AG04450 (cell line): Measurements from ENCODE around the gene INHBA. TPM values are rescaled to one million over a fixed set of nuclear protein-coding genes. Genes with fewer than 3 reads are reported as not detected.

Experiments used
- CTCF ChIA-PET: fragments of 300-600, 350-600 bp; formaldehyde crosslinking; extraction: SDS; loops from one replicate; lab custom pipeline; 2022; ENCODE audit warnings: antibody characterized with exemption, inconsistent platforms; lab: Charles Lee
- POLR2A ChIA-PET: fragments of 350-600 bp; formaldehyde crosslinking; extraction: SDS; loops from one replicate; lab custom pipeline; 2021; ENCODE audit warnings: antibody characterized with exemption, inconsistent platforms; lab: Yijun Ruan, JAX
- DNase-seq: peaks from one replicate; pipeline ENCODE4 v3.0.0-alpha.2; 2011; ENCODE audit warnings: low read depth, low spot score
- H3K27ac ChIP-seq: one replicate; pipeline ENCODE4 v1.5.1; 2012; ENCODE audit warnings: low read depth, low read length, control low read depth
- H3K27me3 ChIP-seq: one replicate; pipeline ENCODE4 v1.6.0; 2012; ENCODE audit warnings: low read length; ENCODE audit not compliant: control insufficient read depth, insufficient read depth
- H3K4me3 ChIP-seq: 2 replicates; pipeline ENCODE4 v1.5.1; 2011; ENCODE audit warnings: mild to moderate bottlenecking, low read depth, low read length, control low read depth
- H3K9me3 ChIP-seq: 2 replicates; pipeline ENCODE4 v1.5.1; 2012; ENCODE audit warnings: low read length; ENCODE audit not compliant: control insufficient read depth, insufficient read depth
- polyA plus RNA-seq: library from polyadenylated mRNA; depleted of rRNA; stranded (reverse); fragments of >200 nt; gene quantifications from 2 replicates; pipeline ENCODE4 v1.2.3, GENCODE V29; 2011
- TF ChIP-seq, protein P1 (sequence below): IDR thresholded peaks from 2 replicates; pipeline ENCODE4 v1.5.1; 2011; ENCODE audit warnings: low read depth, low read length, control low read depth, inconsistent platforms

Gene INHBA
- polyA plus RNA-seq, 1 experiment: 28.5 TPM

DNA sequence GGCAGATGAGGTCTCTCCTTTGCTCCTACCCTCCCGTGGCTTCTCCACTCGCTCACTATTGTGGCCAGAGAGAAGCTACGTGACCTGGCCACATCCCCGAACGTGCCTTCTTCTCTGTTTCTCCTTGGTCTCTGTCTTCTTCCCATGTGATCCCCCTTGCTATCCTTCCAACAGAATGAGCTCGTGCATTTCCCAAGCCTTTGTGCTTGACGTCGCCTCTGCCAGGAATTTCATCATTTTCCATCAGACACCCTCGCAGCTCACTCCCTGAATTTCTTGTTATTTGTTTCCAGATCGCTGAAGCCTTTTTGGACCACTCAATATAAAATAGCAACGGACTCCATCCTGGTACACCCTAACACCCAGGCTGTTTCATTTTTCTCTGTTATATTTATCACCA, 13.8 kb upstream of the INHBA start:
- no peak for DNase-seq
- POLR2A ChIA-PET: no interaction called here
- no peak overlapping the region for H3K4me3 ChIP-seq
- no peaks in the 10 kb centered on the region for H3K27me3 ChIP-seq
- no peak overlapping the region for H3K27ac ChIP-seq
- H3K9me3 ChIP-seq: no peaks in the 10 kb centered on the region
- TF ChIP-seq, protein P1, sequence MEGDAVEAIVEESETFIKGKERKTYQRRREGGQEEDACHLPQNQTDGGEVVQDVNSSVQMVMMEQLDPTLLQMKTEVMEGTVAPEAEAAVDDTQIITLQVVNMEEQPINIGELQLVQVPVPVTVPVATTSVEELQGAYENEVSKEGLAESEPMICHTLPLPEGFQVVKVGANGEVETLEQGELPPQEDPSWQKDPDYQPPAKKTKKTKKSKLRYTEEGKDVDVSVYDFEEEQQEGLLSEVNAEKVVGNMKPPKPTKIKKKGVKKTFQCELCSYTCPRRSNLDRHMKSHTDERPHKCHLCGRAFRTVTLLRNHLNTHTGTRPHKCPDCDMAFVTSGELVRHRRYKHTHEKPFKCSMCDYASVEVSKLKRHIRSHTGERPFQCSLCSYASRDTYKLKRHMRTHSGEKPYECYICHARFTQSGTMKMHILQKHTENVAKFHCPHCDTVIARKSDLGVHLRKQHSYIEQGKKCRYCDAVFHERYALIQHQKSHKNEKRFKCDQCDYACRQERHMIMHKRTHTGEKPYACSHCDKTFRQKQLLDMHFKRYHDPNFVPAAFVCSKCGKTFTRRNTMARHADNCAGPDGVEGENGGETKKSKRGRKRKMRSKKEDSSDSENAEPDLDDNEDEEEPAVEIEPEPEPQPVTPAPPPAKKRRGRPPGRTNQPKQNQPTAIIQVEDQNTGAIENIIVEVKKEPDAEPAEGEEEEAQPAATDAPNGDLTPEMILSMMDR: no peak
- CTCF ChIA-PET: interaction anchor here (3.4 kb wide), 1 partner anchor 11 kb away, joined by 12 read pairs; no protein-coding TSS in a partner anchor

DNA sequence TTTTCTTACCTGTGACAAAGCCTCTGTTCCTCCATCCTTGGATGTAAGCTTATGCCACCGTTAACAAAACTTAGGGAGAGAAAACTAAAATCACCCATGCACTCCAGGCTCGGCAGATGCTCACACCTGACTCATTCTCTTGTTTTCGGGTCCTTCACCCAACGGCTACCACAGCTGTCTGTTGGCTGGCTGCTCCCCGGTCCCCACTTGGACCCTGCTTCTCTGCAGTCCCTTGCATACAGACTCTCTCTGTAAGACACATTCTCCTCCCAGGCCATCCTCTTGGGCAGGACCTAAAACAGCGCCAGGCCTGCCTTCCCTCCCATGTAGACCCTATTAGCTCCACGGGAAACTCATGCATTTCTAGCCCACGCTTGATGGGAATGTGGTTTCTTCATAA, 12.1 kb upstream of the INHBA start:
- no peak for DNase-seq
- CTCF ChIA-PET: interaction anchor here (0.8 to 3.4 kb wide), 2 partner anchors 9 to 226 kb away, joined by 3 to 12 read pairs; no protein-coding TSS in a partner anchor
- Histone ChIP-seq H3K27ac (no peak overlapping the region), H3K9me3 (no peaks in the 10 kb centered on the region), H3K27me3 (no peaks in the 10 kb centered on the region), H3K4me3 (no peak overlapping the region)
- POLR2A ChIA-PET: no interaction called here
- TF ChIP-seq, protein P1: no peak

DNA sequence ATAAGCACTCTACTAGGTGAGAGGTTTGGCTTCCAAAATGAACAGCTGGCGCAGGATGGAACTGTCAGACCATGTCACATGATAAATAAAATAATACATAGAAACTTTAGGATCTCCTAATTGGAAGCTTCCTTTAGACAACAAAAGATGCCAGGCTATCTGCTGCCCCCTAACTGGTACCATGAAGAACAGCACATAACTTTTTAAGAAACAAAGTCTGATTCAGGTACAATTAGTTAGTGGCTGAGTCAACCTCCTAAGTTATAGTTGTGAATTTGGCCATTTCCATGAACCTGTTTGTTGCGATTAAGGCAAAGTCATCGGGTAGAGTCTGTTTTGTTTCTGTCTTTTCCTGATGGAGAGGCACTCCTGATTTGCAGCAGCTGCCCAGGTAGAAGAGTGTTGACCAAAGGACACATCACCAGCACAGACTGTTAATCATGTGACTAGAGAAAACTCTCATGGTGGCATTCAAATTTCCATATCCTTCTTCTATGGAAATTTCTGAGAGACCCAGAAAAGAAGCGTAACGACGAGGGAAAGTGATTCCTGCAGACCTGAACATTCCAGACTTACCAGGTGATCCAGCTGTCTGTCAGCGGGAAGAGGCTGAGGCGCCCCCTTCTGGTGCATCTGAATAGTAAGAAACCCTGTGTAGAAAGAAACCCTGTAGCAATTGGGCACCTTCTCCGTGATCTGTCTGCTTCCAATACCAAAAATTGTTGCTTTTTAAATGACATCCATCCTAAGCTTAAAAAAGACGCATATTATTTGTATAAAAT, 8.6 kb upstream of the INHBA start:
- Histone ChIP-seq H3K9me3 (no peaks in the 10 kb centered on the region), H3K27ac (no peak overlapping the region), H3K27me3 (no peaks in the 10 kb centered on the region), H3K4me3 (no peak overlapping the region)
- CTCF ChIA-PET: interaction anchor here (0.6 kb wide), 1 partner anchor 950 kb away, joined by 3 read pairs; no protein-coding TSS in a partner anchor
- TF ChIP-seq, protein P1: peak; percentile 44
- no peak for DNase-seq
- POLR2A ChIA-PET: no interaction called here

DNA sequence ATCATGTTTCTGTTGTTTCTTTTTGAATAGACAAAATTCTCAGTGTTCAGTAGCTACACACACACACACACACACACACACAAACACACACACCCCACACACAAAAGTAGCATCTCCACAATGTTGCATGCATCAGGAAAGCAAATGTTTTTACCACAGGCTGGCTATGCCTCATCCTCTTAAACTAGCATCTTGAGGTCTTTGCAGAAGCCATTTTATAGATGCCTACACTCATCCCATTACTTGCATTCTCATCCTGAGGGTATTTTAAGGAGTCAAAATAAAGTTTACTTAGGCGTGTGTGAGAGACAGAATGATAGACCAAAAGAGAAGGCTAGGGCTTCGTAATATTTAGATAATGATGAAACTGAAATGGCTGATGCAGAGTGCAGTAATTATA, 7.9 kb upstream of the INHBA start:
- CTCF ChIA-PET: interaction anchor here (0.6 kb wide), 2 partner anchors 679 to 949 kb away, joined by 3 to 4 read pairs; no protein-coding TSS in a partner anchor
- Histone ChIP-seq H3K27me3 (no peaks in the 10 kb centered on the region), H3K9me3 (no peaks in the 10 kb centered on the region), H3K27ac (no peak overlapping the region), H3K4me3 (no peak overlapping the region)
- POLR2A ChIA-PET: no interaction called here
- DNase-seq: no peak
- TF ChIP-seq, protein P1: no peak

DNA sequence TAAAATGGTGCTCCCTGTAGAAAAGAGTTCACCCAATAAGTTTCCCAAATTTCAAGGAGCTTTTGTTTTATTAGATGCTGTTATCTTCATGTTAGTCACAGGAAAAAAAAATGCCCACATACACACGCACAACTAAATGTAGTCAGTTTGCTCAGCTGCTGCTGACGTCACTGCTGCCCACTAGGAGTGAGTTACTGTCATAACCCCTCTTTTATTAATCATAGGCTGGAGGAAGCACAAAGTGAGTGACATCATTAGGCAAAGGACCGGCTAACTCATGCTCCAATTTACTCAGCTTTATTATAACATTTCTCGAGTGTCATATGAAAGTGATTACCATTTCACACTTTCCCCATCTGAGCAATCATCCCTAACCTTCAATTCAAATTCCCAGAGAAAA, 6.7 kb upstream of the INHBA start:
- no peaks in the 10 kb centered on the region for H3K9me3 ChIP-seq
- peak; percentile 78 for DNase-seq
- H3K4me3 ChIP-seq: no peak overlapping the region
- H3K27ac ChIP-seq: no peak overlapping the region
- ChIA-PET POLR2A (interaction anchor here (0.9 kb wide), 1 partner anchor 177 kb away, joined by 3 read pairs; no protein-coding TSS in a partner anchor), CTCF (interaction anchor here (0.7 to 1.0 kb wide), 4 partner anchors 13 to 1380 kb away, joined by 3 to 4 read pairs (median 3); no protein-coding TSS in a partner anchor)
- no peaks in the 10 kb centered on the region for H3K27me3 ChIP-seq
- TF ChIP-seq, protein P1: no peak
